ENCODE measurements around the gene UFM1. TPM values are rescaled to one million over a fixed set of nuclear protein-coding genes. Genes with fewer than 3 reads are reported as not detected.
"Not testable (repeated sequence)": the region's sequence is repeated elsewhere in the genome, so short reads cannot be mapped to it uniquely, and the experiment has no call there.

Gene UFM1
- total RNA-seq, 1 experiment from 2014 or later, result 34.6 TPM

DNA sequence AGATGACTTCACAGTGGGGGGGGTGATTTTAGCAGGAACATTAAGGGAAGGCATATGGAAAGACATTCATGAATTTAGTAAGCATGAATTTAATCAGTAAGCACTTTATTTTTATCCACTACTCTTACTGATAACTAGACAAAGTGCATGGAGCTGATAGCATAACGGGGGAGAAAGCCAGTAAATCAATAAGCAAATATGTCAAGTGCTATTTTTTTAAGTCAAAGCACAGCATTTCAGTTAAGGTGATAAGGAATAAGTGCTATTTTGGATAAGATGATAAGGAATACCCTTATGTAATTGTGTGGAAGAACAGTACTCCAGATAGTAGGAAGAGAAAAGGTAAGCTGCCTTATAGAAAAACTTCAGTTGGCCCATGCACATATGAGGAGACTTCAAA is 19.4 kb downstream of the UFM1 start:
- Histone ChIP-seq H3K27me3 (ENCODE audit: control insufficient read depth, insufficient read depth, low read length) (no peaks in the 10 kb centered on the region), H3K27ac (ENCODE audit: low read length) (no peak overlapping the region), H3K36me3 (ENCODE audit: control insufficient read depth, insufficient read depth, low read length) (no peaks in the 10 kb centered on the region), H3K9me3 (ENCODE audit: control insufficient read depth, insufficient read depth, low read depth, low read length) (no peaks in the 10 kb centered on the region), H3K4me1 (ENCODE audit: control insufficient read depth, insufficient read depth, low read length) (no peaks in the 10 kb centered on the region), H3K4me3 (ENCODE audit: low read depth in 2 of 2, low read length in 2 of 2) (no peak overlapping the region)
- ChIA-PET CTCF (no interaction called here), POLR2A (interaction anchor here (0.6 kb wide), 1 partner anchor 290 kb away, joined by 3 read pairs; no protein-coding TSS in a partner anchor)
- BruUV-seq (replicated peaks), result no TSS peak
- DNase-seq (ENCODE audit: low read depth, low spot score) (no peak), ATAC-seq (no peak)
- no peak for TF ChIP-seq SIN3A (IDR thresholded peaks at IDR 0.05; ENCODE audit: borderline replicate concordance, insufficient read depth, low read depth, low read length)
- TF ChIP-seq POLR2AphosphoS5 (IDR thresholded peaks at IDR 0.05; ENCODE audit: low read depth, low read length), result no peak
- TF ChIP-seq REST (IDR thresholded peaks at IDR 0.05; ENCODE audit: insufficient read depth in 1 of 2, low read depth in 2 of 2, low read length in 1 of 2), result no peak
- TF ChIP-seq, protein P1, sequence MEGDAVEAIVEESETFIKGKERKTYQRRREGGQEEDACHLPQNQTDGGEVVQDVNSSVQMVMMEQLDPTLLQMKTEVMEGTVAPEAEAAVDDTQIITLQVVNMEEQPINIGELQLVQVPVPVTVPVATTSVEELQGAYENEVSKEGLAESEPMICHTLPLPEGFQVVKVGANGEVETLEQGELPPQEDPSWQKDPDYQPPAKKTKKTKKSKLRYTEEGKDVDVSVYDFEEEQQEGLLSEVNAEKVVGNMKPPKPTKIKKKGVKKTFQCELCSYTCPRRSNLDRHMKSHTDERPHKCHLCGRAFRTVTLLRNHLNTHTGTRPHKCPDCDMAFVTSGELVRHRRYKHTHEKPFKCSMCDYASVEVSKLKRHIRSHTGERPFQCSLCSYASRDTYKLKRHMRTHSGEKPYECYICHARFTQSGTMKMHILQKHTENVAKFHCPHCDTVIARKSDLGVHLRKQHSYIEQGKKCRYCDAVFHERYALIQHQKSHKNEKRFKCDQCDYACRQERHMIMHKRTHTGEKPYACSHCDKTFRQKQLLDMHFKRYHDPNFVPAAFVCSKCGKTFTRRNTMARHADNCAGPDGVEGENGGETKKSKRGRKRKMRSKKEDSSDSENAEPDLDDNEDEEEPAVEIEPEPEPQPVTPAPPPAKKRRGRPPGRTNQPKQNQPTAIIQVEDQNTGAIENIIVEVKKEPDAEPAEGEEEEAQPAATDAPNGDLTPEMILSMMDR (IDR thresholded peaks at IDR 0.05), result no peak
- no peak for TF ChIP-seq TCF7L2 (IDR thresholded peaks at IDR 0.05; ENCODE audit: low read depth, low read length)
- in situ Hi-C loops (cut with HindIII; ENCODE audit: low pct_unique_long_range_greater_than_20kb, low sequenced_read_pairs) (no loop called here), intact Hi-C loops (cut with micrococcal nuclease; ENCODE audit: unreplicated experiment) (no loop called here)

GRCh38 chr13:38370096-38370495 is 20.4 kb downstream of the UFM1 start:
- H3K4me1 ChIP-seq (ENCODE audit: control insufficient read depth, insufficient read depth, low read length); H3K36me3 ChIP-seq (ENCODE audit: control insufficient read depth, insufficient read depth, low read length); H3K27ac ChIP-seq (ENCODE audit: low read length); in situ Hi-C loops (cut with HindIII; ENCODE audit: low pct_unique_long_range_greater_than_20kb, low sequenced_read_pairs); ATAC-seq; POLR2A ChIA-PET; BruUV-seq (replicated peaks); H3K27me3 ChIP-seq (ENCODE audit: control insufficient read depth, insufficient read depth, low read length); H3K4me3 ChIP-seq (ENCODE audit: low read depth in 2 of 2, low read length in 2 of 2); H3K9me3 ChIP-seq (ENCODE audit: control insufficient read depth, insufficient read depth, low read depth, low read length); CTCF ChIA-PET; DNase-seq (ENCODE audit: low read depth, low spot score): not testable (repeated sequence)
- intact Hi-C loops (cut with micrococcal nuclease; ENCODE audit: unreplicated experiment), result loop anchor here (10.0 kb wide), 1 partner anchor 155 kb away; no protein-coding TSS in a partner anchor

GRCh38 chr13:38372820-38373383 is 23.3 kb downstream of the UFM1 start:
- in situ Hi-C loops (cut with HindIII; ENCODE audit: low pct_unique_long_range_greater_than_20kb, low sequenced_read_pairs), result no loop called here
- H3K36me3 ChIP-seq (ENCODE audit: control insufficient read depth, insufficient read depth, low read length), result no peaks in the 10 kb centered on the region
- no peaks in the 10 kb centered on the region for H3K27me3 ChIP-seq (ENCODE audit: control insufficient read depth, insufficient read depth, low read length)
- no peaks in the 10 kb centered on the region for H3K9me3 ChIP-seq (ENCODE audit: control insufficient read depth, insufficient read depth, low read depth, low read length)
- ChIA-PET POLR2A (no interaction called here), CTCF (no interaction called here)
- intact Hi-C loops (cut with micrococcal nuclease; ENCODE audit: unreplicated experiment), result loop anchor here (10.0 kb wide), 1 partner anchor 152 kb away; no protein-coding TSS in a partner anchor
- no peak for TF ChIP-seq SIN3A (IDR thresholded peaks at IDR 0.05; ENCODE audit: borderline replicate concordance, insufficient read depth, low read depth, low read length)
- no peak for TF ChIP-seq POLR2AphosphoS5 (IDR thresholded peaks at IDR 0.05; ENCODE audit: low read depth, low read length)
- TF ChIP-seq TCF7L2 (IDR thresholded peaks at IDR 0.05; ENCODE audit: low read depth, low read length), result peak; percentile 92
- TF ChIP-seq, protein P1 (IDR thresholded peaks at IDR 0.05), result no peak
- no peak for TF ChIP-seq REST (IDR thresholded peaks at IDR 0.05; ENCODE audit: insufficient read depth in 1 of 2, low read depth in 2 of 2, low read length in 1 of 2)
- ATAC-seq (no peak), DNase-seq (ENCODE audit: low read depth, low spot score) (no peak)
- H3K4me1 ChIP-seq (ENCODE audit: control insufficient read depth, insufficient read depth, low read length), result no peaks in the 10 kb centered on the region
- H3K27ac ChIP-seq (ENCODE audit: low read length), result peak overlapping the region; percentile 34; the same call in 1 of the 2 replicates
- no TSS peak for BruUV-seq (replicated peaks)
- no peak overlapping the region for H3K4me3 ChIP-seq (ENCODE audit: low read depth in 2 of 2, low read length in 2 of 2)

All from Panc1 (cell line).